ENCODE results near the gene COPS4.
A peak's percentile ranks its signal among the peaks of the same experiment; 100 is the strongest.
"Not testable (repeated sequence)": the region's sequence is repeated elsewhere in the genome, so short reads cannot be mapped to it uniquely, and the experiment has no call there.

The COPS4 gene

DNA sequence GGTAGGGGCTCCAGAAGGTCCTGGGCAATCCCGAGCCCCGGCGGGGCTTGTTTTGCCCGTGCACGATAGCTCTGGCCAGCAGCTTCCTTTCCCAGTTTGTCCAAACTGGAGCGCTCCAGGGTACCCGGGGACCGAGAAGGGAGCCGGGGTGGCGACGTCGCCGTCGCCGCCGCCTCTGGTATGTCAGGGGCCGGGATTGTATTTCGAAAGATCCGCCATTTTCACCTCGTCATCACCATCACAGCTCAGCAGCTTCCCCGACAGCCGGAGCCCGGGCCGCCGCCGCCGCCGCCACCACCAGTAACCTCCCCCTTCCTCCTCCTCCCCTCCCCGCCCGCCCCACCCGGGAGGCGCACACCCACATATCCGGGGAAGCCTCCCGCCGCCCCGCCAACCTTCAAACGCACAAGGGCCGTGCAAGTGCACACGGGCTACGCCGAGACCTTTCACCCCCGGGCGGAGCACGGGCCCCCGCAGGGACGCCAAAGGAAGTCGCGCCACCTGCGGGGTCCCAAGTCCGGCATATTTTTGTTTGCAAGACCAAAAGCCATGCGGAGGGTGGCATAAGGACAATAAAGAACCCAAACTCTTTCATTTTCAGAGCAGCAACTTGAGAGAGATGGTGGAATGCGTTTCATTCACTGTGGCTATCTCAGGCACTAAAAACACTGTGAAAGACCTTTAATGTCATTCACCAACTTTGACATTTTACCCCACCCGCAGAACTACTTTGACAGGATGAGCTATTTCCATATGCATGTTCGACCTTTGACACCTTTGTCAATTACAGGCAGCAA, 24.3 kb upstream of the COPS4 start, which contains the start of gene LIN54:
LIN54 (minus strand) TSS at position 302 of the 797 bp plus-strand sequence. CDS start 25,979 bp downstream, outside the sequence.
- no peak within 1 kb of the TSS for H3K27ac ChIP-seq (ENCODE audit: low read length)
- peak within 1 kb of the TSS; percentile 82 for H3K9ac ChIP-seq (ENCODE audit: low read depth, low read length)
- no peaks in the 10 kb centered on the region for H3K36me3 ChIP-seq (ENCODE audit: insufficient read depth, low read depth, low read length)
- H3K27me3 ChIP-seq (ENCODE audit: insufficient read depth, low read length): peaks cover 25% of the 10 kb centered on the region
- H3K9me3 ChIP-seq (ENCODE audit: insufficient read depth, low read depth, low read length): no peaks in the 10 kb centered on the region
- H3K4me3 ChIP-seq (ENCODE audit: low read length): peak within 1 kb of the TSS; percentile 86
- peaks cover 13% of the 10 kb centered on the region; the same call in 1 of the 2 replicates for H3K4me1 ChIP-seq (ENCODE audit: insufficient read depth, low read length)

DNA sequence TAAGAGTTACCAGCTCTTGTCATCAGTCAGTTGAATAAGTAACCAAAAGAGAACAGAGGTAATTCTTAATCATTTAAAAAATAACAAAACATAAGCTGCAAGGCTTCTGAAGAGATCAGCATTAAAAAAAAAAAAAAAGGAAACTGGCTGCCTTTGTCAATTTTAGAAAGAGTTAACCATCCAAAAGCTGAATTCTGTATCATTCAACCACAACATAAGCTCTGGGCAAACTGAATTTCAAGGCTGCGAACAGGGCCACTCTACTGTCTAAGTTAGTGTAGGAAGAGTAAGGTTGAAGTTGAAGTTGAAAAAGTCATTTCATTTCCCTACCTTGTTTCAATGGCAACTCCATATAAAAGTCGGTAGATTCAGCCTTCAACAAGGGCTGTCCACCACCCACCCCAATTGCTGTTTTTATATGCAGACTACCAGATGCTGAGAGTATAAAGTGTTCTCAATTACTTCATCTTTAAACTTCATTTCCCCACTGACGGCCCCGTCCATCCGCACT, 23.2 kb upstream of the COPS4 start:
- peaks cover 25% of the 10 kb centered on the region for H3K27me3 ChIP-seq (ENCODE audit: insufficient read depth, low read length)
- peaks cover 13% of the 10 kb centered on the region; the same call in 1 of the 2 replicates for H3K4me1 ChIP-seq (ENCODE audit: insufficient read depth, low read length)
- H3K9me3 ChIP-seq (ENCODE audit: insufficient read depth, low read depth, low read length): no peaks in the 10 kb centered on the region
- H3K9ac ChIP-seq (ENCODE audit: low read depth, low read length): peak overlapping the region; percentile 67; the same call in 1 of the 2 replicates
- H3K27ac ChIP-seq (ENCODE audit: low read length): no peak overlapping the region
- peak overlapping the region; percentile 86 for H3K4me3 ChIP-seq (ENCODE audit: low read length)
- H3K36me3 ChIP-seq (ENCODE audit: insufficient read depth, low read depth, low read length): no peaks in the 10 kb centered on the region

DNA sequence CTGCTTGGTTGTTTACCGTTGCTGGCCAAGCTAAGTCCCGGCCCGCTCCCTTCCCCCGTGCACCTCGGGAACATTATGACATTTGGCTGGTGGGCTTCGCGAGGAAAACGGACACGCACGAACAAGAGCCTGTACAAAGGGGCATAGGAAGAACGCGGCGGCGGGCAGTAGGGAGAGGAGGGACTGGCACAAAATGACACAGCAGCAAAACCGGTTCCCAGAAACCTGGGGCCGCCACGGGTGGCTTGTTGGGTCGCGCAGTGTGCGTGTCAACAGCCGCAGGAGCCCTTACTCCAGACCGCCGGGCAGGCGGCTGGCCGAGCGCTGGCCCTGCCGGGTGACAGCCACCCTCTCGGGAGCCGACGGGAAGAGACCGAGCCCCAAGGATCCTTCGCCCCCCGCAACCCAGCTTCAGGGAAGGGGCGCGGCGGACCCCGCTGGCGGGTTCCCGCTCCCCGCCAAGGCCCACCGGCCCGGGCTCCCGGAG, 22.7 kb upstream of the COPS4 start:
- Histone ChIP-seq H3K27ac (ENCODE audit: low read length) (no peak overlapping the region), H3K36me3 (ENCODE audit: insufficient read depth, low read depth, low read length) (no peaks in the 10 kb centered on the region), H3K27me3 (ENCODE audit: insufficient read depth, low read length) (peaks cover 25% of the 10 kb centered on the region), H3K9ac (ENCODE audit: low read depth, low read length) (peak overlapping the region; percentile 67; the same call in 1 of the 2 replicates), H3K9me3 (ENCODE audit: insufficient read depth, low read depth, low read length) (no peaks in the 10 kb centered on the region), H3K4me1 (ENCODE audit: insufficient read depth, low read length) (peaks cover 13% of the 10 kb centered on the region; the same call in 1 of the 2 replicates), H3K4me3 (ENCODE audit: low read length) (peak overlapping the region; percentile 86)

DNA sequence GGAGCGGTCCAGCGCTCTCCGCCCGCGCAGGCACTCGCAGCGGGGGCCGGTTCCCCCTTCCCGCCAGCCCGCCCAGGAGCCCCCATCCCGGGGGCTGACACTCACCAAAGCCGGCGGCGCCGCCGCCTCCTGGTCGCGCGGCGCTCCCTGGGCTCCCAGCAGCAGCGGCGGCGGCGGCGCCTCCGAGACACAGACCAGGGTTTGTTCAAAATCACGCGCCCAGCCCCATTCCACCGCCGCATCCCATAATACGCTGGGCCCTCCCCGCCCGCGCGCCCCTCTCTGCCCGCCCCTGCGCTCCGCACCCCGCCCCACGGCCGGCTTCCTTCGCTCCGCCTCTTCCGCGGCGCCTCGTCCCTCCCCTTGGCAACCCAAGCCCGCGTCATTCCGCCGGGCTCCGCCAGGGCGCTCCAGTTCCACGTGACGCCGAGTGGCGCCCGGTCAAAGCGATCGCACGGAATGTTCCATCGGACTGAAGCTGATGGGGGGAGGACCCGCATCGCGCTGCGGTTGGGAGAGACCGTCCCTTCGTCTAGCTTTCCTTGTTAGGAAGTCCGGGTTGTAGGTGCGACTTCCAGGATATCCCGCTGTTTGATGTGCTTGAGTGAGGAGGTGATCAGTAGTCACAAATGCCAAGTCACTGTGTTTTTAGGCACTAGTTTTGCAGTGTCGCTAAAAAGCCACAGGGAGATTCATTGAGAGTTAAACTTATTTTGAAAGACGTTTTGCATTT, 22.1 kb upstream of the COPS4 start:
- peak overlapping the region; percentile 18 for H3K27ac ChIP-seq (ENCODE audit: low read length)
- peak overlapping the region; percentile 86 for H3K4me3 ChIP-seq (ENCODE audit: low read length)
- peak overlapping the region; percentile 81; the same call in 1 of the 2 replicates for H3K9ac ChIP-seq (ENCODE audit: low read depth, low read length)
- H3K27me3 ChIP-seq (ENCODE audit: insufficient read depth, low read length): peaks cover 25% of the 10 kb centered on the region
- H3K9me3 ChIP-seq (ENCODE audit: insufficient read depth, low read depth, low read length): no peaks in the 10 kb centered on the region
- no peaks in the 10 kb centered on the region for H3K36me3 ChIP-seq (ENCODE audit: insufficient read depth, low read depth, low read length)
- H3K4me1 ChIP-seq (ENCODE audit: insufficient read depth, low read length): peaks cover 13% of the 10 kb centered on the region; the same call in 1 of the 2 replicates

DNA sequence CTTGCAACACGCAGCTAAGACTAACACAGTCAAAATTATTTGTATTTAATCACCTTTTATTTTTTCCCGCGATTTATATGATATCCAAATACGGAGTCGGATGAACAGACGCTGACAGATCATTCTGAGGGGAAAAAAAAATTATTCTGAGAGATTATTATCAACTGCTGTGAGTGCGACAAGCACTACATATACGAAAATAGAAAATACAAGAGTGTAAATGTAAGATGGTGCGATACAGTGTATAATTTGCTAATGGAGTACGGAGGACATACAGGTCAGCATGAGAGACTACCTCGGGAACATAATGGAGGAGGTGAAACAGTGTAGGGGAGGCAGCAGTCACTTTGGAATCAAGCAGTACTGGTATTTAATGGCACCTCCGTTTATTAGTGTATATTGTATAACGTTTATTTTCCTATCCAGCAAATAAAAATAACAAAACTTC, 21.5 kb upstream of the COPS4 start:
- Histone ChIP-seq H3K36me3 (ENCODE audit: insufficient read depth, low read depth, low read length) (no peaks in the 10 kb centered on the region), H3K4me1 (ENCODE audit: insufficient read depth, low read length) (peaks cover 13% of the 10 kb centered on the region; the same call in 1 of the 2 replicates), H3K9ac (ENCODE audit: low read depth, low read length) (peak overlapping the region; percentile 81; the same call in 1 of the 2 replicates), H3K4me3 (ENCODE audit: low read length) (peak overlapping the region; percentile 76), H3K27ac (ENCODE audit: low read length) (peak overlapping the region; percentile 18), H3K27me3 (ENCODE audit: insufficient read depth, low read length) (peaks cover 25% of the 10 kb centered on the region), H3K9me3 (ENCODE audit: insufficient read depth, low read depth, low read length) (no peaks in the 10 kb centered on the region)

DNA sequence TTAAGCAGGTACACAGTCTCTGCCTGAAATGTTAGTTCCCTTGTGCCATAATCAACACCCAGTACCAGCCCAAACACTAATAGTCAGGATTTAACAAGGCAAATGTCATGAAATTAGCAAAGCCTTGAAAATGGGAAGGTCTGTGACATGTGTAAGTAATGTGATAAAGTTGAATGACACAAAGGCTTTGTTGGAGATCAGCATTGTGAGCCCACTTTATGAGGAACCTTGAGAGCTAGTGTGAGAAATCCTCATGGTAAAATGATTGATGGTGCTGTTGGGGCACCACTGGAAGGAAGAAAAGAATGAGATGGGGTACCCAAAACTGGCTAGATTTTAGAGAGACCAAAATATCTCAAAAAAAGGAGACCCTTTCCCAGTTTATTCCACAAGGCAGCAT, 21.1 kb upstream of the COPS4 start:
- Histone ChIP-seq H3K27ac (ENCODE audit: low read length) (no peak overlapping the region), H3K4me3 (ENCODE audit: low read length) (peak overlapping the region; percentile 76; the same call in 1 of the 2 replicates), H3K9me3 (ENCODE audit: insufficient read depth, low read depth, low read length) (no peaks in the 10 kb centered on the region), H3K9ac (ENCODE audit: low read depth, low read length) (peak overlapping the region; percentile 81; the same call in 1 of the 2 replicates), H3K4me1 (ENCODE audit: insufficient read depth, low read length) (peaks cover 13% of the 10 kb centered on the region; the same call in 1 of the 2 replicates), H3K36me3 (ENCODE audit: insufficient read depth, low read depth, low read length) (no peaks in the 10 kb centered on the region), H3K27me3 (ENCODE audit: insufficient read depth, low read length) (peaks cover 25% of the 10 kb centered on the region)

DNA sequence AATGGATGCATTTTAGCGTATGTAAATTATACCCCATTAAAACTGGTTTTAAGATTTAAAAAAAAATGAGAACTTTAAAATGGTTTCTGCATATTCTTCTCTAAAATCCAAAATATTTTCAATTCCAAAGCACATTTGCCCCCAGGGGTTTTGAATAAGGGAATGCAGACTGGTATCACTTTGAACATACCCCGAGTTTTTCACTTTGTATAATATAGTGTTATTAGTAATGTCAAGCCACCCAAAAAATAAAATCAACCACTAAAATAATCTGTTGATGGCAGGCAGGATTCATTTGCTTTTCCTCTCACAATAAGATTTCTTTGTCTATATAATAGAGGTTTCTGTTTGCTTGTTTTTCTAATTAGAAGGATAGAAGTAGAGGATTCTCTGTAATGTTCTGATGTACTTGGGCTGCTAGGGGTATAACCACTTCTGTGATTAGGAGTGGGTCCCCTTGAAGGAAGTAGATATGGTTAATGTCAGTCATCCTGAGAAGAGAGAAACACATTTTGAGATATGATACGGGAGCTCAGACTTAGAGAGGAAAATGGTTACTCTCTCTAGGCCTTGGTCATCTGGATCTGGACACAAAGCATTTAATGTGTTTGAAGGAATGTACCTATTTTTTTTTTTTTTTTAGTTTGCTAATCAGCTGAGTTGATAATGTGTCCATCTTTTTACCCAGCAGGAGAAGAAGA, 15.0 kb upstream of the COPS4 start:
- no peaks in the 10 kb centered on the region for H3K36me3 ChIP-seq (ENCODE audit: insufficient read depth, low read depth, low read length)
- H3K27me3 ChIP-seq (ENCODE audit: insufficient read depth, low read length): no peaks in the 10 kb centered on the region
- H3K9ac ChIP-seq (ENCODE audit: low read depth, low read length): no peak overlapping the region
- H3K9me3 ChIP-seq (ENCODE audit: insufficient read depth, low read depth, low read length): peaks cover 2% of the 10 kb centered on the region
- H3K4me3 ChIP-seq (ENCODE audit: low read length): no peak overlapping the region
- no peaks in the 10 kb centered on the region for H3K4me1 ChIP-seq (ENCODE audit: insufficient read depth, low read length)
- H3K27ac ChIP-seq (ENCODE audit: low read length): no peak overlapping the region

DNA sequence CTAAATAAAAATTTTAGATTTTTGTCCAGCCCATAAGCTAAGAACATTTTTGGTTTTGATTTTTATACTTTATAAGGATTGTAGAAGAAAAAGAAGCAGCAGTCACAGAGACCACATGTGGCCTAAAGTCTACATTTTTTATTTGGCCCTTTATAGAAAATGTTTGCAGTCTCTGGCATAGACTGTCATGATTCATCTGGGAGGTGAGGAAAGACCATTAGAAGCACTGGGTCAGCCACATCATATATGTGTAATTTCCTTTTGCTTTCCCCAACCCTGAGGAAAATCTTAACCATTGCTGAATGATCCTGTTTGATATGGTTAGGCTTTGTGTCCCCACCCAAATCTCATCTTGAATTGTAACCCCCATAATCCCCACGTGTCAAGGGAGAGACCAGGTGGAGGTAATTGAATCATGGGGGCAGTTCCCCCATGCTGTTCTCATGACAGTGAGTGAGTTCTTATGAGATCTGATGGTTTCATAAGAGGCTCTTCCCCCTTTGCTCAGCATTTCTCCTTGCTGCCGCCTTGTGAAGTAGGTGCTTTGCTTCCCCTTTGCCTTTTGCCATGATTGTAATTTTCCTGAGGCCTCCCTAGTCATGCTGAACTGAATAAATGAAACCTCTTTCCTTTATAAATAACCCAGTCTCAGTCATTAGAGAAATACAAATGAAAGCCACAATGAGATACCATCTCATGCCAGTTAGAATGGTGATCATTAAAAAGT, 12.1 kb upstream of the COPS4 start:
- Histone ChIP-seq H3K27me3 (ENCODE audit: insufficient read depth, low read length) (no peaks in the 10 kb centered on the region), H3K4me3 (ENCODE audit: low read length) (no peak overlapping the region), H3K27ac (ENCODE audit: low read length) (no peak overlapping the region)

DNA sequence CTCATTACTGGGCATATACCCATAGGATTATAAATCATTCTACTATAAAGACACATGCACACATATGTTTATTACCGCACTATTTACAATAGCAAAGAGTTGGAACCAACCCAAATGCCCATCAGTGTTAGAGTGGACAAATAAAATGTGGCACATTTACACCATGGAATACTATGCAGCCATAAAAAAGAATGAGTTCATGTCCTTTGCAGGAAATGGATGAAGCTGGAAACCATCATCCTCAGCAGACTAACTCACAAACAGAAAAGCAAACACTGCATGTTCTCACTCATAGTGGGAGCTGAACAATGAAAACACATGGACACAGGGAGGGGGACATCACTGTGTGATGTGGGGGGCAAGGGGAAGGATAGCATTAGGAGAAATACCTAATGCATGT, 11.4 kb upstream of the COPS4 start:
- not testable (repeated sequence) for H3K9me3 ChIP-seq (ENCODE audit: insufficient read depth, low read depth, low read length); H3K4me1 ChIP-seq (ENCODE audit: insufficient read depth, low read length); H3K27ac ChIP-seq (ENCODE audit: low read length); H3K36me3 ChIP-seq (ENCODE audit: insufficient read depth, low read depth, low read length); H3K4me3 ChIP-seq (ENCODE audit: low read length); H3K27me3 ChIP-seq (ENCODE audit: insufficient read depth, low read length); H3K9ac ChIP-seq (ENCODE audit: low read depth, low read length)

More for the DNA sequence above, 12.1 kb upstream of the COPS4 start:
- Histone ChIP-seq H3K36me3 (ENCODE audit: insufficient read depth, low read depth, low read length) (no peaks in the 10 kb centered on the region), H3K9me3 (ENCODE audit: insufficient read depth, low read depth, low read length) (peaks cover 3% of the 10 kb centered on the region), H3K4me1 (ENCODE audit: insufficient read depth, low read length) (no peaks in the 10 kb centered on the region), H3K9ac (ENCODE audit: low read depth, low read length) (no peak overlapping the region)

DNA sequence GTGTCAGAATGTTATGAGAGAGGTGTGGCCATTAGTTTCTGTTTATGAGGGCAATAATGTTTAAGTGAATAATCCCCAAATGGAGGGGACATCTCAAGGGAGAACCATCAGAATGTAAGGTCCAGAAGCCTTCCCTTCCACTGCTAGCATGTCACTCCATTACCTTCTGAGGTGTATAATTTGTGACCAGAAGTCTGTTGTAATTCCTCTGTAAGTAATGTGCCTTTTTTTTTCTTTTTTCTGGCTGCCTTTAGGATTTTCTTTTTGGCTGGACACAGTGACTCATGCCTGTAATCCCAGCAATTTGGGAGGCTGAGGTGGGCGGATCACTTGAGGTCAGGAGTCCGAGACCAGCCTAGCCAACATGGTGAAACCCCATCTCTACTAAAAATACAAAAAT, 10.8 kb upstream of the COPS4 start:
- Histone ChIP-seq H3K4me3 (ENCODE audit: low read length) (no peak overlapping the region), H3K9me3 (ENCODE audit: insufficient read depth, low read depth, low read length) (peaks cover 3% of the 10 kb centered on the region), H3K27me3 (ENCODE audit: insufficient read depth, low read length) (peaks cover 11% of the 10 kb centered on the region), H3K27ac (ENCODE audit: low read length) (no peak overlapping the region), H3K9ac (ENCODE audit: low read depth, low read length) (no peak overlapping the region), H3K4me1 (ENCODE audit: insufficient read depth, low read length) (no peaks in the 10 kb centered on the region), H3K36me3 (ENCODE audit: insufficient read depth, low read depth, low read length) (no peaks in the 10 kb centered on the region)
